Activated T-cell treated with anti-CD3 and anti-CD28 coated beads, Interleukin-2, amount 50 U/mL, for 24 hours (primary cell): Measurements from ENCODE around the gene FHIP1B.
A peak's percentile ranks its signal among the peaks of the same experiment; 100 is the strongest.

Source experiments
- DNase-seq: peaks from one replicate; pipeline ENCODE4 v3.0.0-alpha.2; 2020
- H3K27ac Mint-ChIP-seq: 2 replicates; pipeline ENCODE4 v1.8.0; 2020; ENCODE audit warnings: mild to moderate bottlenecking, mixed read lengths
- H3K27me3 Mint-ChIP-seq: 2 replicates; pipeline ENCODE4 v1.8.0; 2020; ENCODE audit warnings: mixed read lengths
- H3K36me3 Mint-ChIP-seq: 2 replicates; pipeline ENCODE4 v1.8.0; 2020; ENCODE audit warnings: low read depth, mixed read lengths
- H3K4me1 Mint-ChIP-seq: 2 replicates; pipeline ENCODE4 v1.8.0; 2020; ENCODE audit warnings: low read depth, mixed read lengths
- H3K4me3 Mint-ChIP-seq: 2 replicates; pipeline ENCODE4 v1.8.0; 2020; ENCODE audit warnings: mild to moderate bottlenecking, moderate library complexity, mixed read lengths
- H3K9me3 Mint-ChIP-seq: 2 replicates; pipeline ENCODE4 v1.8.0; 2020; ENCODE audit warnings: mixed read lengths

The FHIP1B gene

GRCh38 chr11:6201481-6201880 is 33.0 kb downstream of the FHIP1B start:
- Mint-ChIP-seq H3K4me3 (no peak overlapping the region), H3K4me1 (peaks cover 46% of the 10 kb centered on the region), H3K36me3 (peaks cover 23% of the 10 kb centered on the region), H3K9me3 (no peaks in the 10 kb centered on the region), H3K27me3 (no peaks in the 10 kb centered on the region), H3K27ac (peak overlapping the region; percentile 63)
- no peak for DNase-seq

GRCh38 chr11:6200975-6201374 is 33.5 kb downstream of the FHIP1B start:
- Mint-ChIP-seq H3K4me1 (peaks cover 51% of the 10 kb centered on the region), H3K27ac (peak overlapping the region; percentile 63), H3K4me3 (no peak overlapping the region), H3K36me3 (peaks cover 18% of the 10 kb centered on the region), H3K9me3 (no peaks in the 10 kb centered on the region), H3K27me3 (no peaks in the 10 kb centered on the region)
- DNase-seq = no peak

GRCh38 chr11:6199174-6199810 is 35.1 kb downstream of the FHIP1B start, which contains the start of gene OR52W1:
Gene OR52W1, plus strand, starts transcription at chr11:6199224. Its CDS starts 0 bp downstream, at chr11:6199224.
- Mint-ChIP-seq H3K4me1 (peaks cover 50% of the 10 kb centered on the region), H3K36me3 (peaks cover 3% of the 10 kb centered on the region), H3K27me3 (no peaks in the 10 kb centered on the region), H3K9me3 (no peaks in the 10 kb centered on the region), H3K4me3 (no peak within 1 kb of the TSS), H3K27ac (no peak within 1 kb of the TSS)
- no peak for DNase-seq

DNA sequence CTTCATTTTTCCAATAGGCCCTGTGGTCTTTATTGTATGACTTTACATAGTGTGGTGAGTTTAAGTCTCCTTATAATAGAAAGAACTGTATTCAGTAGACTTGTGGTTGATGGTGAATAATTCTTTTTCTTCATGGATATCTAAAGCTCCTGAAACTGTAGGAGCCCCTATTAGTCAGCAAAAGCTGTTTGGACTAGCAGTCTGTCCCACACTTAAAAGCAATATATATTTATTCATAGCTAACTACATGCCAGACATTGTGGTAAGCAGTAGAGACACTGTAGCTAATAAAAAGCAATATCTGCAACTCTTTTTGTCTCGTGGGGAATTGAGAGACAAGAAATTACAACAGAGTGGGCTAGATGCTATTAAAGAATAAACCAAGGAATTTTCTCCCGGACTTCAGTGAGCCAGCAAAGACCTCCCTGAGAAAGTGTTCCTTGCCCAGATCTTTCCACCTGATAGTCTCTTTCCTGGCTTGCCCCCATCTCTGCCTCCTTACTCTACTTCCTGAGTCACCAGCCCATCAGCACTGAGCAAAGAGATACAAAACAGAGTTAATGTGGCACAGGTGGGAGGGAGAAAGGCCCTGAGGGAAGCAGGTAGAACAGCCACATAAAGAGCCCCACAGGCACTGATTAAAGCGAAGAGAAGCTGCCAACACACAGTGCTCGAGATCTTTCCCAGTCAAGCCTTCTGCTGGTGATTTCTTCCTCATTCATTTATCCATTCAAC is 36.8 kb downstream of the FHIP1B start:
- no peaks in the 10 kb centered on the region for H3K27me3 Mint-ChIP-seq
- no peak for DNase-seq
- H3K4me3 Mint-ChIP-seq = no peak overlapping the region
- H3K36me3 Mint-ChIP-seq = no peaks in the 10 kb centered on the region
- H3K9me3 Mint-ChIP-seq = no peaks in the 10 kb centered on the region
- no peak overlapping the region for H3K27ac Mint-ChIP-seq
- peaks cover 40% of the 10 kb centered on the region for H3K4me1 Mint-ChIP-seq

DNA sequence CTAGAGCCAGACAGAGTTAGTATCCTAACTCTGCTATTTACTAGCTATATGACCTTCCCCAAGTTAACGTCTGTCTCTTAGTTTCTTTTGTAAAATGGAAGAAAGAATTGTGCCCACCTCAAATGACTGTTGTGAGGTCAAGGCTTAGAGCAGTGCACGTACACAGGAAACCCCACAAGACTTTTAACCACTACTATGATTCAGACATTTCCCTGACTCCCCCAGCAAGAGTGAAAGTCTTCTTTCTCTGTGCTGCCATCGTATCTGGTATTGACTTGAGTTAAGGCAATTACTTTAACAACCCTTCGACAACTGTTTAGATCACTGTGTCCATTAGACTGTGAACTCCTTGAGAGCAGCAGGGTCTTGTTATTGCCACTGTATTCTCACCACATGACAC is 38.0 kb downstream of the FHIP1B start:
- H3K36me3 Mint-ChIP-seq = no peaks in the 10 kb centered on the region
- DNase-seq = no peak
- peak overlapping the region; percentile 27 for H3K27ac Mint-ChIP-seq
- H3K9me3 Mint-ChIP-seq = no peaks in the 10 kb centered on the region
- H3K4me1 Mint-ChIP-seq = peaks cover 32% of the 10 kb centered on the region
- no peaks in the 10 kb centered on the region for H3K27me3 Mint-ChIP-seq
- H3K4me3 Mint-ChIP-seq = no peak overlapping the region

GRCh38 chr11:6194065-6194581 is 40.3 kb downstream of the FHIP1B start:
- peaks cover 24% of the 10 kb centered on the region for H3K4me1 Mint-ChIP-seq
- DNase-seq = no peak
- H3K36me3 Mint-ChIP-seq = no peaks in the 10 kb centered on the region
- no peaks in the 10 kb centered on the region for H3K27me3 Mint-ChIP-seq
- no peaks in the 10 kb centered on the region for H3K9me3 Mint-ChIP-seq
- H3K4me3 Mint-ChIP-seq = no peak overlapping the region
- no peak overlapping the region for H3K27ac Mint-ChIP-seq

DNA sequence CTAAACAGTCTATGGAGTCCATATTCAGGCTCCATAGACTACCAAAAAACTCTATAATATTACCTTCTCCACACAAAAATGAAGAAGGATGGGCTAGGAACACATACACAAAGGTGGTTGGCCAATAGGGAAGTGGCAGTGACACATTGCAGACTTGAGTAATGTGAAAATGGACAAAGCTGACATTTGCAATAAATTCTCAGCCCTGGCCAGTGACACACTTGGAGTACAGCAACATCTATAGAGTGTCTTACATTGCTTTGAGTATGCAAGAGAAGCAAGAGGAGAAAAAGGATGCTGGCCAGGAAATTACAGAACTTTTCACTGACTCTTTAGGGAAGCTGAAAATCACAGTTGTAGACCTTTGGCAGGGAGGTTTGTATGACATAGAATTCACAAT is 42.7 kb downstream of the FHIP1B start:
- no peak overlapping the region for H3K27ac Mint-ChIP-seq
- no peaks in the 10 kb centered on the region for H3K27me3 Mint-ChIP-seq
- no peaks in the 10 kb centered on the region for H3K36me3 Mint-ChIP-seq
- H3K4me1 Mint-ChIP-seq = peaks cover 16% of the 10 kb centered on the region
- no peak overlapping the region for H3K4me3 Mint-ChIP-seq
- no peak for DNase-seq
- no peaks in the 10 kb centered on the region for H3K9me3 Mint-ChIP-seq

DNA sequence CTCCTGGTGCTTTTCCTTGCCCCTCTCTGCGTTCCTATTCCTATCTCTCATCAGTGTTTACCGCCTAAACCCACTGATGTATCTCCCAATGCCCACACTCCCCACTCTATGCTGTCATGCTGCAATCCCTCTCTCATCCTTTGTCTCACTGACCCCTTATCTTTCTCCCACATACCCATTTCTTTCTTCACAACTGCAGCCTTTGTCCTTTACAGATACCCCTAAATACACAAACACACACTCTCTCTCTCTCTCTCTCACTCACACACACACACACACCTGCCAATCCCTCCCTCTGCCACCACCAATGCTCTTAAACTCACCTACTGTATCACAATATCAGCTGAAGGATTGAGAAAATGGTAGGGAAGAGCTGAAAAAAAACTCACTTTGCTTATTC is 59.0 kb downstream of the FHIP1B start:
- Mint-ChIP-seq H3K36me3 (no peaks in the 10 kb centered on the region), H3K27ac (no peak overlapping the region), H3K27me3 (peaks cover 14% of the 10 kb centered on the region), H3K4me1 (peaks cover 3% of the 10 kb centered on the region), H3K4me3 (no peak overlapping the region), H3K9me3 (peaks cover 5% of the 10 kb centered on the region)
- no peak for DNase-seq

DNA sequence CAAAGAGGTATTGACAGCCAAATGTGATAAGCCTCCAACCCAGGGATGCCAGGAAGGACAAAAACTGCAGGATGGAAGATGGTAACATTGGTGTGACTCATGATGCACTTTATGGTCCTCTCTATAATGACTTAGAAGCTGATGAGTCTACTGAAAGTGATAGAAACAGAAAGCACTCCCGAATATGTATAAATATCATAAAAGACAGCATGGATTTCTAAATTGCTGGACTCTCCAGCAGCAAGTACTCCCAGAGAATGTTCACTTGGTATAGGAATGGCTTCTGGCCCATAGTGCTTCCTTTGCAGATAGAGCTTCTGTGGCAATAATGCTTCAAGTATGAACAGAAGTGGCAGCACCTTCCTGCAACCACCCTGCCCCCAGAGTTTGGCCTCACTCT is 64.2 kb downstream of the FHIP1B start, which contains the start of gene OR52B2:
Gene OR52B2 (minus strand): TSS at position 101 of the 400 bp plus-strand sequence. CDS start 0 bp downstream, at position 101.
- no peak within 1 kb of the TSS for H3K4me3 Mint-ChIP-seq
- no peak within 1 kb of the TSS for H3K27ac Mint-ChIP-seq
- H3K4me1 Mint-ChIP-seq = no peaks in the 10 kb centered on the region
- no peak for DNase-seq
- H3K36me3 Mint-ChIP-seq = no peaks in the 10 kb centered on the region
- peaks cover 34% of the 10 kb centered on the region for H3K27me3 Mint-ChIP-seq
- H3K9me3 Mint-ChIP-seq = peaks cover 3% of the 10 kb centered on the region
